Progenitor cell of endocrine pancreas (in vitro differentiated cells): ENCODE results near the gene CKB. TPM values are rescaled to one million over a fixed set of nuclear protein-coding genes. Genes with fewer than 3 reads are reported as not detected.

ENCODE experiments used
- DNase-seq: peaks from one replicate; pipeline ENCODE4 v3.0.0; 2021; ENCODE audit warnings: low spot score; ENCODE audit not compliant: unreplicated experiment
- H3K27ac Mint-ChIP-seq: 2 replicates; pipeline ENCODE4 v1.8.0; 2021; ENCODE audit warnings: mild to moderate bottlenecking, moderate library complexity, mixed read lengths
- H3K27me3 Mint-ChIP-seq: 2 replicates; pipeline ENCODE4 v1.8.0; 2021; ENCODE audit warnings: mixed read lengths
- H3K36me3 Mint-ChIP-seq: 2 replicates; pipeline ENCODE4 v1.8.0; 2022; ENCODE audit warnings: mixed read lengths; ENCODE audit not compliant: insufficient read depth
- H3K4me1 Mint-ChIP-seq: 2 replicates; pipeline ENCODE4 v1.8.0; 2021; ENCODE audit warnings: low read depth, mixed read lengths
- H3K4me3 Mint-ChIP-seq: 2 replicates; pipeline ENCODE4 v1.8.0; 2021; ENCODE audit warnings: low read depth, mild to moderate bottlenecking, moderate library complexity, mixed read lengths
- H3K9me3 Mint-ChIP-seq: 2 replicates; pipeline ENCODE4 v1.8.0; 2021; ENCODE audit warnings: low read depth, mixed read lengths
- total RNA-seq: library from RNA; stranded (reverse); gene quantifications from 2 replicates; pipeline ENCODE4 v1.2.1, GENCODE V29; 2021
- TF ChIP-seq, protein P1 (sequence below): fragments of 200-600 bp; sonication (generic); IDR thresholded peaks from one replicate; pipeline ENCODE4 v1.5.0; 2021; ENCODE audit warnings: antibody characterized with exemption, mild to moderate bottlenecking; ENCODE audit not compliant: unreplicated experiment

The CKB gene
- total RNA-seq, 1 donor from 2014 or later = 983 TPM

DNA sequence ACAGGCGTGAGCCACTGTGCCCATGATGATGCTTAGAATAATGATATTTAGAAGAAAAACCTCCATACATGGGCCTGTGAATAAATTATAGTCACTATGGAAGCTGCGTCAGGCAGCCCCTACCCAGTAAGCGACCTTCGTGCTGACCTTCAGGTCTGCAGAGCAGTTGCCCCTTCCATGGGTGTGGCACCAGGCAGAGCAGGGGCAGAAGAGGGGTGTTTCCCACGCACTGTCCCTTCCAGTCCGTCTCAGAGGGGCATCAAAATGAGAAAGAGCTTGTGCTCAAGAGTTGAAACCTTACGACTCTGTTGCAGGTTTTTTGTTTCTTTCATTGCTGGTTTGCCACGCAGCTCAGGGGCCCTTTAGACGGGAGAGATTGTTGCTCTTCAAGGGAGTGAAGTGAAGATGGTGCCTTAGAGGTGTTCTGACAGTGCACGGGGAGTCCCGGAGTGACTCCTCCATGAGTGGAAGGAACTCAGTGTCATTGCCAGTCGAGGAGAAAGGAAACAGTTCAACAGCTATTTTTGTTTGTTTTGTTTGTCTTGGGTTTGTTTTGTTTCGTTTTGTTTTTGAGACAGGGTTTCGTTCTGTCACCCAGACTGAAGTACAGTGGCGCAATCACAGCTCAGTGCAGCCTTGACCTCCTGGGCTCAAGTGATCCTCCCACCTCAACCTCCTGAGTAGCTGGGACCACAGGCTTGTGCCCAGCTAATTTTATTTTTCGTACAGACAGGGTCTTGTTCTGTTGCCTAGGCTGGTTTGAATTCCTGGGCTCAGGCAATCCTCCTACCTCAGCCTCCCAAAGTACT is 13.9 kb downstream of the CKB start:
- peaks cover 1% of the 10 kb centered on the region for H3K4me1 Mint-ChIP-seq
- H3K9me3 Mint-ChIP-seq = no peaks in the 10 kb centered on the region
- TF ChIP-seq, protein P1, sequence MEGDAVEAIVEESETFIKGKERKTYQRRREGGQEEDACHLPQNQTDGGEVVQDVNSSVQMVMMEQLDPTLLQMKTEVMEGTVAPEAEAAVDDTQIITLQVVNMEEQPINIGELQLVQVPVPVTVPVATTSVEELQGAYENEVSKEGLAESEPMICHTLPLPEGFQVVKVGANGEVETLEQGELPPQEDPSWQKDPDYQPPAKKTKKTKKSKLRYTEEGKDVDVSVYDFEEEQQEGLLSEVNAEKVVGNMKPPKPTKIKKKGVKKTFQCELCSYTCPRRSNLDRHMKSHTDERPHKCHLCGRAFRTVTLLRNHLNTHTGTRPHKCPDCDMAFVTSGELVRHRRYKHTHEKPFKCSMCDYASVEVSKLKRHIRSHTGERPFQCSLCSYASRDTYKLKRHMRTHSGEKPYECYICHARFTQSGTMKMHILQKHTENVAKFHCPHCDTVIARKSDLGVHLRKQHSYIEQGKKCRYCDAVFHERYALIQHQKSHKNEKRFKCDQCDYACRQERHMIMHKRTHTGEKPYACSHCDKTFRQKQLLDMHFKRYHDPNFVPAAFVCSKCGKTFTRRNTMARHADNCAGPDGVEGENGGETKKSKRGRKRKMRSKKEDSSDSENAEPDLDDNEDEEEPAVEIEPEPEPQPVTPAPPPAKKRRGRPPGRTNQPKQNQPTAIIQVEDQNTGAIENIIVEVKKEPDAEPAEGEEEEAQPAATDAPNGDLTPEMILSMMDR = no peak
- peaks cover 22% of the 10 kb centered on the region for H3K36me3 Mint-ChIP-seq
- no peak for DNase-seq
- no peak overlapping the region for H3K4me3 Mint-ChIP-seq
- no peak overlapping the region for H3K27ac Mint-ChIP-seq
- no peaks in the 10 kb centered on the region for H3K27me3 Mint-ChIP-seq

DNA sequence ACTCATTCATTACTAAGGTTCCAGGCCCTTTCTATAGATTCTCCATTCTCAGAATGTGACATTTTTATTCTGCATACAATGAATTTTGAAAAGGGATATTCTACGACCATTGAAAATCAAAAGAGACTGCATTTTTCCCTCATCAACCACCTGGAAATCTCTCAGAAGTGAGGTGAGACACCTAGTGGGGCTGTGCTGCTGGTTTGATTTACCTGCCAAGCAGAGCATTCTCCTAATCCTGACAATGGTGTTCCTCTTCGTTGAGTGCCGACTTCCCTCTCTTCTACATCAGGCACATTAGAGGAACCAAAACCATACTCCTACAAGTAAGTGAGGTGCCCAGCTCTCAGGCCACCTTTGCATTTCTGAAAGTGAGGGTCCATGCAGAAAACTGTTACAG is 14.9 kb downstream of the CKB start:
- Mint-ChIP-seq H3K9me3 (no peaks in the 10 kb centered on the region), H3K27me3 (no peaks in the 10 kb centered on the region), H3K4me1 (no peaks in the 10 kb centered on the region), H3K36me3 (peaks cover 26% of the 10 kb centered on the region), H3K27ac (no peak overlapping the region), H3K4me3 (no peak overlapping the region)
- TF ChIP-seq, protein P1 = no peak
- DNase-seq = no peak

DNA sequence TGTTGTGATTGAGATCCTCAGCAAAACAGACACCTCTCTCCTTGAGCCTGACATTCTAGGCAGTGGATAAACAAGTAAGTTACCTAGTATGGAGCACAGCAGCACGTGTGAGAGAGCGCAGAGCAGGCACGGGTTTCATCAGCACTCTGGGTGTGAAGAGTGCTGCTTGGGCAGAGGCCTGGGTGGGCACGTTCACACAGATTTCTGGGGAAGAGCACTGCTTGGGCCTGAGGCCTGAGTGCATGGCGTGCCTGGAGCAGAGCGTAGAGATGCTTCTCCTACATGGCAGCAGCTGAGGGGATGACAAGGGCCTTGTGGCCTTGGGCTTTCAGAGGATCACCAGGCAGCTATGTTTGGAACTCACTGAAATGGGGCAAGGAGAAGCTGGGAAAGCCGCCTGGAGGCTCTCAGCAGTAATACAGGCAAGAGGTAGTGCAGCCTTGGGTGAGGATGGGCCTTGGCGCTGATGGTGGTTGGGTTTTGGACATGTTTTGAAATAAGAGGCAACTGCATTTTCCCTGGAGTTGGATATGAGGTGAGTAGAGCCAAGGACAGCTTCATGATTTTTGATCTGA is 17.6 kb downstream of the CKB start:
- H3K36me3 Mint-ChIP-seq = peaks cover 29% of the 10 kb centered on the region
- DNase-seq = no peak

DNA sequence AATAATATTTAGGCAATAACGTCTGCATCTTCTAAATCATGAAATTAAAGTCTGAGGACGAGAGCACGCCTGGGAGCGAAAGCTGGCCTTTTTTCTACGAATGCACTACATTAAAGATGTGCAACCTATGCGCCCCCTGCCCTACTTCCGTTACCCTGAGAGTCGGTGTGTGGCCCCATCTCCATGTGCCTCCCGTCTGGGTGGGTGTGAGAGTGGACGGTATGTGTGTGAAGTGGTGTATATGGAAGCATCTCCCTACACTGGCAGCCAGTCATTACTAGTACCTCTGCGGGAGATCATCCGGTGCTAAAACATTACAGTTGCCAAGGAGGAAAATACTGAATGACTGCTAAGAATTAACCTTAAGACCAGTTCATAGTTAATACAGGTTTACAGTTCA is 19.3 kb downstream of the CKB start:
- DNase-seq = no peak
- Mint-ChIP-seq H3K36me3 (peaks cover 21% of the 10 kb centered on the region), H3K27ac (no peak overlapping the region), H3K4me1 (no peaks in the 10 kb centered on the region), H3K4me3 (no peak overlapping the region), H3K27me3 (no peaks in the 10 kb centered on the region), H3K9me3 (no peaks in the 10 kb centered on the region)
- TF ChIP-seq, protein P1 = no peak

More for the DNA sequence above, 17.6 kb downstream of the CKB start:
- TF ChIP-seq, protein P1 = peak; percentile 23
- H3K27me3 Mint-ChIP-seq = no peaks in the 10 kb centered on the region
- no peaks in the 10 kb centered on the region for H3K9me3 Mint-ChIP-seq
- H3K27ac Mint-ChIP-seq = peak overlapping the region; percentile 50
- H3K4me3 Mint-ChIP-seq = no peak overlapping the region
- no peaks in the 10 kb centered on the region for H3K4me1 Mint-ChIP-seq

DNA sequence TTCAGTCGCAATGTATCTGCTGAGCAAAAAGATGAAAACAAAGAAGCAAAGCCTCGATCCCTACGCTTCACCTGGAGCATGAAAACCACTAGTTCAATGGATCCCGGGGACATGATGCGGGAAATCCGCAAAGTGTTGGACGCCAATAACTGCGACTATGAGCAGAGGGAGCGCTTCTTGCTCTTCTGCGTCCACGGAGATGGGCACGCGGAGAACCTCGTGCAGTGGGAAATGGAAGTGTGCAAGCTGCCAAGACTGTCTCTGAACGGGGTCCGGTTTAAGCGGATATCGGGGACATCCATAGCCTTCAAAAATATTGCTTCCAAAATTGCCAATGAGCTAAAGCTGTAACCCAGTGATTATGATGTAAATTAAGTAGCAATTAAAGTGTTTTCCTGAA is 19.8 kb downstream of the CKB start:
- no peaks in the 10 kb centered on the region for H3K9me3 Mint-ChIP-seq
- no peaks in the 10 kb centered on the region for H3K27me3 Mint-ChIP-seq
- H3K4me3 Mint-ChIP-seq = no peak overlapping the region
- no peak for DNase-seq
- no peaks in the 10 kb centered on the region for H3K4me1 Mint-ChIP-seq
- peaks cover 21% of the 10 kb centered on the region for H3K36me3 Mint-ChIP-seq
- no peak overlapping the region for H3K27ac Mint-ChIP-seq
- TF ChIP-seq, protein P1 = no peak
